Measurements from ENCODE around the gene TMEM72.

GRCh38 chr10:44960482-44961229 lies 49.5 kb downstream of the TMEM72 start:
- TF ChIP-seq EZH2 (IDR thresholded peaks at IDR 0.05; ENCODE audit: insufficient read depth, low read length) (no peak), CTCF (IDR thresholded peaks at IDR 0.05; ENCODE audit: insufficient read depth, low read depth, low read length) (no peak)
